IMR-90 (cell line): Measurements from ENCODE around the gene CWC27. TPM values are rescaled to one million over a fixed set of nuclear protein-coding genes. Genes with fewer than 3 reads are reported as not detected.

Source experiments
- ATAC-seq: fragments of 200-7000 bp; cut with Tn5 transposase; 2 replicates; pipeline ENCODE4 v1.9.1; 2020; ENCODE audit warnings: low read depth, mild to moderate bottlenecking, moderate library complexity
- BruUV-seq: library from RNA; stranded (reverse); fragments of 400-500 nt; replicated peaks from 2 replicates; lab custom pipeline; 2021; lab: Mats Ljungman, UMichigan
- CTCF ChIA-PET: fragments of 300-600 bp; formaldehyde crosslinking; extraction: SDS; loops from one replicate; lab custom pipeline; 2021; ENCODE audit warnings: antibody characterized with exemption; lab: Yijun Ruan, JAX
- POLR2A ChIA-PET: fragments of 300-600 bp; sonication (Branson Sonifier 250); formaldehyde crosslinking; loops from one replicate; lab custom pipeline; 2022; ENCODE audit warnings: antibody characterized with exemption; ENCODE audit not compliant: unreplicated experiment; lab: Charles Lee
- DNase-seq: peaks from one replicate; pipeline ENCODE4 v3.0.0; 2013
- H2AFZ ChIP-seq: replicated peaks from 2 replicates; pipeline ENCODE3; 2013; ENCODE audit warnings: low read length, mild to moderate bottlenecking; ENCODE audit not compliant: poor library complexity
- H2AK5ac ChIP-seq: 2 replicates; pipeline ENCODE4 v1.6.1; 2013; ENCODE audit warnings: low read depth, low read length, inconsistent platforms
- H2AK9ac ChIP-seq: replicated peaks from 2 replicates; pipeline ENCODE3; 2013; ENCODE audit warnings: mild to moderate bottlenecking, low read depth, low read length, moderate library complexity; ENCODE audit not compliant: poor library complexity
- H2BK120ac ChIP-seq: 2 replicates; pipeline ENCODE4 v1.6.1; 2013; ENCODE audit warnings: low read depth, low read length, inconsistent platforms
- H2BK15ac ChIP-seq: 3 replicates; pipeline ENCODE4 v1.6.1; 2013; ENCODE audit warnings: low read depth, low read length, inconsistent platforms
- H2BK20ac ChIP-seq: 2 replicates; pipeline ENCODE4 v1.6.1; 2013; ENCODE audit warnings: low read depth, mild to moderate bottlenecking, inconsistent platforms, low read length, moderate library complexity
- H2BK5ac ChIP-seq: 2 replicates; pipeline ENCODE4 v1.6.1; 2013; ENCODE audit warnings: mild to moderate bottlenecking, low read depth, low read length, inconsistent platforms; ENCODE audit not compliant: poor library complexity, severe bottlenecking
- H3K14ac ChIP-seq: replicated peaks from 2 replicates; pipeline ENCODE4 v1.6.1; 2013; ENCODE audit warnings: low read depth, low read length, inconsistent platforms
- H3K18ac ChIP-seq: 2 replicates; pipeline ENCODE4 v1.6.1; 2013; ENCODE audit warnings: low read depth, low read length, control low read depth
- H3K23ac ChIP-seq: 2 replicates; pipeline ENCODE4 v1.6.1; 2013; ENCODE audit warnings: low read depth, low read length, inconsistent platforms
- H3K27ac ChIP-seq: 2 replicates; pipeline ENCODE4 v1.5.1; 2013; ENCODE audit warnings: mild to moderate bottlenecking, control low read depth, low read length; ENCODE audit not compliant: insufficient read depth
- H3K27me3 ChIP-seq: 2 replicates; pipeline ENCODE4 v1.6.1; 2013; ENCODE audit warnings: low read length; ENCODE audit not compliant: control insufficient read depth, insufficient read depth
- H3K36me3 ChIP-seq: 2 replicates; pipeline ENCODE4 v1.6.1; 2013; ENCODE audit warnings: low read length, mixed read lengths; ENCODE audit not compliant: control insufficient read depth, insufficient read depth
- H3K4ac ChIP-seq: 2 replicates; pipeline ENCODE4 v1.6.1; 2013; ENCODE audit warnings: low read depth, low read length, inconsistent platforms
- H3K4me1 ChIP-seq: 2 replicates; pipeline ENCODE4 v1.6.1; 2013; ENCODE audit warnings: low read length, mixed read lengths; ENCODE audit not compliant: control insufficient read depth, insufficient read depth
- H3K4me2 ChIP-seq: 2 replicates; pipeline ENCODE4 v1.6.1; 2013; ENCODE audit warnings: low read depth, mild to moderate bottlenecking, control low read depth, low read length, moderate library complexity
- H3K4me3 ChIP-seq: 2 replicates; pipeline ENCODE4 v1.5.1; 2013; ENCODE audit warnings: low read depth, mild to moderate bottlenecking, control low read depth, low read length, moderate library complexity; ENCODE audit not compliant: insufficient read depth
- H3K56ac ChIP-seq: 2 replicates; pipeline ENCODE4 v1.6.1; 2013; ENCODE audit warnings: low read length, inconsistent platforms; ENCODE audit not compliant: insufficient read depth; ENCODE audit errors: extremely low read depth
- H3K79me1 ChIP-seq, 2 experiments: 2 replicates each; pipeline ENCODE4 v1.6.1; 2013; ENCODE audit warnings: low read length in 2 of 2, inconsistent platforms in 1 of 2, low read depth in 1 of 2
- H3K9ac ChIP-seq: 2 replicates; pipeline ENCODE4 v1.6.1; 2013; ENCODE audit warnings: low read depth, low read length, control low read depth
- H3K9me1 ChIP-seq: 2 replicates; pipeline ENCODE4 v1.6.1; 2013; ENCODE audit warnings: low read length, inconsistent platforms; ENCODE audit not compliant: insufficient read depth
- H3K9me3 ChIP-seq: 2 replicates; pipeline ENCODE4 v1.6.1; 2013; ENCODE audit warnings: low read length; ENCODE audit not compliant: control insufficient read depth, insufficient read depth
- H4K20me1 ChIP-seq: 2 replicates; pipeline ENCODE4 v1.6.1; 2013; ENCODE audit warnings: low read length, inconsistent platforms; ENCODE audit not compliant: insufficient read depth
- H4K5ac ChIP-seq: 2 replicates; pipeline ENCODE4 v1.6.1; 2013; ENCODE audit warnings: mild to moderate bottlenecking, low read depth, low read length, control low read depth
- H4K8ac ChIP-seq, 2 experiments: 2 replicates each; pipeline ENCODE4 v1.6.1; 2013; ENCODE audit warnings: low read depth in 2 of 2, low read length in 2 of 2, control low read depth in 1 of 2, inconsistent platforms in 1 of 2
- H4K91ac ChIP-seq: 2 replicates; pipeline ENCODE4 v1.6.1; 2013; ENCODE audit warnings: low read depth, low read length, inconsistent platforms; ENCODE audit not compliant: insufficient read depth
- BHLHE40 ChIP-seq: fragments of 150-350 bp; IDR thresholded peaks from 2 replicates; pipeline ENCODE4 v1.6.1; 2016; ENCODE audit warnings: mild to moderate bottlenecking, low read depth, low read length
- POLR2A ChIP-seq: IDR thresholded peaks from 2 replicates; pipeline ENCODE4 v1.6.1; 2012; ENCODE audit warnings: mild to moderate bottlenecking, low read depth, low read length
- RAD21 ChIP-seq: IDR thresholded peaks from 2 replicates; pipeline ENCODE4 v1.6.1; 2012; ENCODE audit warnings: low read length, improper control_type of control experiment
- WGBS, 2 experiments: methylation state at CpG; one replicate each; pipeline versions ENCODE4 v1.1.5 to v1.1.7; 2013; ENCODE audit warnings: missing lambda C conversion rate in 2 of 2; ENCODE audit not compliant: insufficient read length in 1 of 2; ENCODE audit errors: extremely low coverage in 2 of 2; 5-methylcytosine and 5-hydroxymethylcytosine counted together
- dilution Hi-C: fragments of 300-500 bp; cut with HindIII; formaldehyde crosslinking; loops from one replicate; pipeline ENCODE4 v1.14.3; 2018; ENCODE audit warnings: low sequenced_read_pairs; ENCODE audit not compliant: unreplicated experiment
- in situ Hi-C: fragments of 300-500 bp; cut with MboI; formaldehyde crosslinking; loops from 3 replicates; pipeline ENCODE4 v1.14.3; 2019; ENCODE audit warnings: low sequenced_read_pairs, inconsistent platforms, mixed read lengths
- intact Hi-C: fragments of 100-400 bp; cut with micrococcal nuclease; formaldehyde crosslinking; loops from 2 replicates; pipeline ENCODE4 v1.10.0; 2022
- polyA plus RNA-seq, 3 experiments: library from polyadenylated mRNA; depleted of rRNA; stranded (reverse); fragments of >200 nt; gene quantifications; 2 replicates each; pipeline ENCODE4 v1.2.3, GENCODE V29; 2012; ENCODE audit warnings: low replicate concordance in 1 of 3
- total RNA-seq: library from RNA; depleted of rRNA; stranded (reverse); fragments of >200 nt; gene quantifications from 2 replicates; pipeline ENCODE4 v1.2.3, GENCODE V29; 2012

Gene CWC27
- total and polyA plus RNA-seq, 2 of the 4 experiments (the other 2 are of a cell fraction): 13.3 to 17.1 TPM

DNA sequence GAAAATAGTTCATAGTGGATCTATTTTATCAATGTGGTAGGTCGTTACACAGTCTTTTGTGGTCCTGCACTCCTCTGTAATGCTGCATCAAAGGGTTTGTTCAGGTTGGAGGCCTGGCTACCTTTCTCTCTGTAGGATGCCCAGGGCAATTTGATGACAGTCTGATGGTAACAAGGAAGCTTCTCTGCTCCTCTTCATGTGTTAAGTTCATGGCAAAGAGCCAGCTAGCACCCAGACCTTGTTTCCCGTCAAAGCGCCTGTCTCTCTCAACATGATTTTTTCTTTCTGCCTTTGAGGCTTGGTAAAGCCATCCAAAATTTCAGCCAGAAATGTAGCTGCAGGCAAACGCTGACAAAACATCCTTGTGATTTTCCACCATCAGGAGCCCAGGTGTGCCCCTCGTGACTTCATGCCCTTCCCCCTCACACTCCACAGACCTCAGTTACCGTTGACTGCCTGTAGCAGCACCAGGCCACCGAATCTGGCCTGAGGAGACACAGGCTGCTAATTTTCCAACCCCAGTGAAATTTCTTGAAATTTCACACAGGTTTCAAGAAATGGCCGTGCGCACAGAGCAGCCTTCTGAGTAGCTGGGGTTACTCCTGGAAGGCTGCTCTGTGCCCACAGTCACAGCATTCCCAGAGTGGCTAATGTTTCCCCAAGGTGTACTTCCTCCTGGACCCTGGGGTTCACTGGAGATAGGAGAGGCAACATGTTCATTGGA, 292.7 kb downstream of the CWC27 start:
- H2BK15ac ChIP-seq: peak overlapping the region; percentile 84; the same call in 2 of the 3 replicates
- in situ Hi-C loops (no loop called here), intact Hi-C loops (no loop called here), dilution Hi-C loops (no loop called here)
- peak overlapping the region; percentile 65 for H4K5ac ChIP-seq
- no peak for ATAC-seq
- peaks cover 15% of the 10 kb centered on the region; the same call in 1 of the 2 replicates for H3K4me1 ChIP-seq
- no peak for DNase-seq
- H3K9ac ChIP-seq: no peak overlapping the region
- H2AK9ac ChIP-seq: peak overlapping the region; percentile 85
- no peaks in the 10 kb centered on the region for H3K9me3 ChIP-seq
- H3K4me3 ChIP-seq: no peak overlapping the region
- TF ChIP-seq BHLHE40: no peak
- TF ChIP-seq POLR2A: no peak
- no peak for TF ChIP-seq RAD21
- peak overlapping the region; percentile 80 for H2BK120ac ChIP-seq
- H3K27me3 ChIP-seq: no peaks in the 10 kb centered on the region
- peak overlapping the region; percentile 13 for H2AFZ ChIP-seq
- H3K27ac ChIP-seq: no peak overlapping the region
- POLR2A ChIA-PET: no interaction called here
- peak overlapping the region; percentile 67 for H2BK5ac ChIP-seq
- no TSS peak for BruUV-seq
- peaks cover 18% of the 10 kb centered on the region for H3K9me1 ChIP-seq
- peak overlapping the region; percentile 31 for H4K91ac ChIP-seq
- H3K4me2 ChIP-seq: no peak overlapping the region
- CTCF ChIA-PET: interaction anchor here (1.5 kb wide), 1 partner anchor 10 kb away, joined by 3 read pairs; no protein-coding TSS in a partner anchor
- H3K23ac ChIP-seq: peak overlapping the region; percentile 55
- peak overlapping the region; percentile 89 for H2AK5ac ChIP-seq
- WGBS, 2 experiments: 87% methylated on average over 3 of the region's 9 CpGs; no CpG with 5 or more reads in 1 of the 2 experiments
- peak overlapping the region; percentile 23 to 71; a peak in 2 of 4 replicates for H4K8ac ChIP-seq
- H3K18ac ChIP-seq: peak overlapping the region; percentile 46
- H3K56ac ChIP-seq: no peak overlapping the region
- H3K36me3 ChIP-seq: no peaks in the 10 kb centered on the region
- H3K4ac ChIP-seq: peak overlapping the region; percentile 79
- H3K79me1 ChIP-seq: peaks cover 0 to 13% of the 10 kb centered on the region in 2 experiments; a peak in 2 of 4 replicates
- H2BK20ac ChIP-seq: peak overlapping the region; percentile 93
- no peaks in the 10 kb centered on the region for H4K20me1 ChIP-seq
- H3K14ac ChIP-seq: peak overlapping the region; percentile 76
